ENCODE measurements around the gene GPSM3. TPM values are rescaled to one million over a fixed set of nuclear protein-coding genes. Genes with fewer than 3 reads are reported as not detected.

Gene GPSM3, protein sequence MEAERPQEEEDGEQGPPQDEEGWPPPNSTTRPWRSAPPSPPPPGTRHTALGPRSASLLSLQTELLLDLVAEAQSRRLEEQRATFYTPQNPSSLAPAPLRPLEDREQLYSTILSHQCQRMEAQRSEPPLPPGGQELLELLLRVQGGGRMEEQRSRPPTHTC
- total RNA-seq = 7.8 and 14.1 TPM in 2 replicates

DNA sequence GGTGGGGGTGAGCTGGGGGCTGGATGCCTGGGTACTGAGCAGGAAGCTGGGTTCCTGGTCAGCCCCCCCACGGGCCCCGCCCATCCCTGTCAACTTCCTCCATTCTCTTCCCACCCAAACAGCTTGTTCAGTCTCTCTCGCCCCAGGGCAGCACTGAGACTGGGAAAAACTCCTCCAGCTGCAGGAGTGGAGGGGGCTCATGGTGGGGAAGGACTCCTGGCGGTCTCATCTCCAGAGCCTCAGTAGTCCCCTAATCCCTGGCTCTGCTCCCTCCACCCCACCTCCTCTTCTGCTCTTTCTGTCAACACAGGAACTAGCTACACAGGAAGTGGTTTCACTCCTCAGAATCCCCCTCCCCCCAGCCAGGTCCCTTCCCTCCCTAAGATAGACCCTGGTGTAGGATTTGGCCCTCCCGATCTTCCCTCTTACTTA lies at the start of gene GPSM3:
Gene GPSM3, minus strand, starts transcription at position 36 of the 432 bp plus-strand sequence. CDS start 130 bp downstream, outside the sequence.

DNA sequence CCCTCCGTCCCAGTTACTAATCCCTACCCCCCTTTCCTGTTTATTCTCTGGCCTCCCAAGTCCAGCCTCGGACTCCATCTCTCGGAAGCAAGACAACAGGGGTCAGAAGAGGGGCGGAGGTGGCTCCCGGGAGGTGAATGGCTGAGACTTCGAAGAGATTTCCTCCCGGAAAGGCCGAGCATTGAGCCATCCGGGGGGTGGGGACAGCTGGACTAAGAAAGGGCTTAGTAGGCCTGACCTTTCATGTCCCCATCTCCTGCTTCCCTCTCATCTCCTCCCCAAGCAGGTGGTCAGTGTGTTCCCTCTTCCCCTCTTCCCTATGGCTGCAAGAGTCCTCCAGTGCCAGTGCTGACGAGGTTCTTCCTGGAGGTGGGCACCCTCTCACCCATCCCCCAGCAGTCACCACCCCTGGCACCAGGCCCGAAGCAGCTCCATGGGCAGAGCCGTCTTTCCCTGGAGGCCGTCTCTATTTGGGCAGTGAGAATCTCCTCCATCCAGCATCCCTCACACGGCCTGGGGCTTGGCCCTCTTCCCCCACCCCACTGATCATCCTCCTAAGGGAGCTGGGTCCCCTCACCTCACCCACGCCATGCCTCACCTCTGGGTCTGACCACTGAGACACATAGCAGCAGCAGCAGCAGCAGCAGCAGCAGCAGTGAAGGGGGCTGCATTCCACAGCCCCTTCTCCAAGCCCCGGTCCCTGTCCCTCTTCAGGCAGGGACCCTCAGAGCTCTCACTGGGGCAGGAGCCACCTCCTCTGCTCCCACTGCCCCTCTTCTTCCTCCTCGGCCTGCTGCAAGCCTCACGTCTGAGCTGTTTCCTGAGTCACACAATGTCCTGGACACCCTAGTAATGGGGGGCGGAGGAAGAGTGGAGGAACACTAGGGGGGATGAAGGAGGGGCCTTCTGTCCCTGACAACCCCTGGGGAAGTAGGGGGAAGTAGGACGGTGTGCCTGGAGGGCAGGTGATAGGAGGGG lies 31.1 kb upstream of the GPSM3 start, which contains the start of gene NOTCH4:
Gene NOTCH4, minus strand, starts transcription at position 810 of the 978 bp plus-strand sequence. Its CDS starts 139 bp downstream, at position 671.

DNA sequence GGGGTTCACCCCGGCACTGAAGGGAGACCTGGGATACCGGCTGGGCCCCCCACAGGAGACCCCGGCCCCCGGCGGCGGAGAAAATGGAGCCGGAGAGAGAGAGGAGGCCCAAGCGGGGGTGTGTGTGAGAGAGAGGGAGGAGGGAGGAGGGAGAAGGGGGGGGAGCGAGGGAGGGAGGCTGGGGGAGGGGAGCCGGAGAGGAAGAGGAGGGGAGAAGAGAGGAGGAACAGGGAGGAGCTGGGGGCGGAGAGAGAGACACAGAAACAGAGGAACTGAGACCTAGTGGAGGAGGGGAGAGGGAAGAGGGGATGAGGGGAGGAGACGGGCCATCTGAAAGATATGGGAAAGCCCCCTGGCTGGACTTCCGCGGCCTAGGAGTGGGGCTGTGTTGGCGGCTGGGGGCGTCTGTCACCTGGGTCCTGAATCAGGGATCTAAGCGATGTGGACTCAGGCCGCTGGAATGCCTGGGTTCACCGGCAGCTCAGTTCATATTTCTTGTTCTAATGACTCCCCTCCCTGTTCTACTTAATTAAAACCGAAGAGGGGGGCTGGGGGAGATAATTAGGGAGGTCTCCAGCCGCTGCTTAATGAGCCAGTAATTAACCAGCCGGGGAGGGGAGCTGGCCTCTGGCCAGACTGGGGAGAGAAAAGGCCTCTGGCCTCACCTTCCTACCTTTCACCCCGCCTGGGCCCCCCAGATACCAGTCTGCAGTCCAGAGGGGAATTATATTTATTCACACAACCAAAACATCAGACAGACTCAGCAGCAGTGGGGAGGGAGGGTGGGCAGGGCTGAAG lies 2.2 kb downstream of the GPSM3 start, which contains the start of gene PBX2:
Gene PBX2, minus strand, starts transcription at position 149 of the 798 bp plus-strand sequence. CDS start 287 bp downstream, outside the sequence.

DNA sequence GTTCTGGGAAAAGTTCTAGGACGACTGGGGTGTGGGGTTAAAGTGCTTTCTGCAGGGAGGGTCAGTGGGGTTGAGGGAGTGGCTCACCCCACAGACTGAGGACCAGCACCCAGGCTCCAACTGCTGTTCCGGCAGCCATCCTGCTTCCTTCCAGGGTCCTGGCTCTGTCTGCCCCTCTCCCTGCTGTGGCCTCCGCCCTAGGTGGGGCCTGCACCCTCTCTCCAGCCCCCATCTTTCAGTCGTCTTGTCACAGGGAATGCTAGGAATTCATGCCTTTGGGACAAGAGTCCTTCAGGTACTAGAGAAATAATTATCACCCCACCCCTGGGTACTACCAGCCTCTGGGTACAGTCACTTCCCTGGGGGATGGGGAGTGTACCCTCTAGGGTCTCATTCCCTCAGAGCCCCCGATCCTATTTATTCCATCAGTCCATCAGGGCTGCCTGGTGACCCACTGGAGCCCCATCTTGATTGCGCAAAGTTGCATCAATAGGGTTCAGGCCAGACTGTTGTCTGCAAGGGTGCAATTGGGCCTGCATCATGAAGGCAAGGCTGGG lies 8.3 kb downstream of the GPSM3 start, which contains the start of gene AGER:
Gene AGER, minus strand, starts transcription at position 170 of the 557 bp plus-strand sequence. Its CDS starts 31 bp downstream, at position 139.

DNA sequence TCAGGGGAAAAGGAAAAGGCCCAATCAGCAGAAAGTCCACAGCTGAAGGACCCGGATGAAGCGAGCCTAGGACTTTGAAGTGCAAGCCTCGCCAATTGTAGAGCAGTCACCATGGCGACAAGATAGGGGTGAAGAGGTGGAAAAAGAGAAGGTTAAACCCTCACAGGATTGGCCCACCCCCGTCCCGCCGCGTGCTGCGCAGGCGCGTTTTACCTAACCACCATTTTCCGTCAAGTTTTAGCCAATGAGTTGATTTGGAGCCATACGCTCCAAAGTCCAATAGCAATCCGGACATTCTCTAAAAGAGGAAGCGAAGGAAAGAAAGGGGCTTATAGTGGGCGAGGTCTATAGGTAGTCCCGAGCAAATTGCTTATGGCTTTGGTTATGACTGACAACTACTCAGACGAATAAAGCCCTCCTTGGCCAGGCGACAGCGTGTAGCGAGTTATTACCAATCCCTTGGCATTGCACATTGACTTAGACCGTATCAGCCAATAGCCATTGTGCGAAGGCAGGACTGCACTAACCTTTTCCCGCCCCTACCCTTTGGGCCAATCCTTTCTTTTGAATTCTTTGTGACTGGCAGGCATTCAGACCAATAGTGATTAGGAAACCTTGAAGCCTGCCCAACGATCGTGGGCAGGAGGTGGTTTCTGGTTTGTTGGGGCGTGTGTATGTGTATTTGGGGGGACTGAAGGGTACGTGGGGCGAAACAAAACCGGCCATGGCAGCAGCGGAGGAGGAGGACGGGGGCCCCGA lies 14.5 kb downstream of the GPSM3 start, which contains the start of gene RNF5:
Gene RNF5, plus strand, starts transcription at position 618 of the 759 bp plus-strand sequence. Its CDS starts 107 bp downstream, at position 725.

DNA sequence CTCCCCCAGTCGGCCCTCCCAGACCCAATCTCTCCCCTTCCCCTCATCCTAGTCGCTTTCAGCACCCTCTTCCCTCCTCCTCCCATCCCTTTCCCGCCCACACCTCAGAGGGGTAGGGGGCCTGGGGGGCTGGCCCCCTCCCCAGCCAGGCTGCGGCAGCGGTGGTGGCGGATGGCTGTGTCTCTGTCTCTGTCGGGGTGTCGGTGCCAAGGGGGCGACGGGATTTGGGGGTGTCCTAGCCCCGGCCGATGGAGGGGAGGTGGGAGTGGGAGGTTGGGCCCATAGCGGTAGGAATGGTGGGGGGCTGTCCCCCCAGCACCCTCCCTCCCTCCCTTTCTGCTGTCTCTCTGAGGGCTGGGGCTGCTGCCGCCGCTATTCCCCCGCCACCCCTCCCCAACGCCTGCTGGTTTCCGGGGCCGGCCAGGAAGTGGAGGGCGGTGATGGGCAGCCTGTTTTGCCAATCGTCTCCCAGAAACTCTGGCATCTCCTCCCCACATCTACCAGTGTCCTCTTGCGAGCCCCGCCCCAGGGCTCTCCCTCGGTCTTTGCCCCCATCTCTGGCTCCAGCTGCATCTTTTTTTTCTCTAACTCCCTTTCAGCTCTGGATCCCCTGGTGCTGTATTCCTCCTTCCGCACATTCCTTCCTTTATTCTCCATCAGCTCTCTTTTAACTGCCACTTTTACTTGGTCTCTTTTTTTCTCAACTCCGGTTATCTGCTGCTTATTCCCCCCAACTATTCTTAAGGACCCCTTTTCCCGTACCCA lies 16.6 kb downstream of the GPSM3 start, which contains the start of gene AGPAT1:
Gene AGPAT1, minus strand, starts transcription at position 374 of the 765 bp plus-strand sequence. CDS start 4,588 bp downstream, outside the sequence.

DNA sequence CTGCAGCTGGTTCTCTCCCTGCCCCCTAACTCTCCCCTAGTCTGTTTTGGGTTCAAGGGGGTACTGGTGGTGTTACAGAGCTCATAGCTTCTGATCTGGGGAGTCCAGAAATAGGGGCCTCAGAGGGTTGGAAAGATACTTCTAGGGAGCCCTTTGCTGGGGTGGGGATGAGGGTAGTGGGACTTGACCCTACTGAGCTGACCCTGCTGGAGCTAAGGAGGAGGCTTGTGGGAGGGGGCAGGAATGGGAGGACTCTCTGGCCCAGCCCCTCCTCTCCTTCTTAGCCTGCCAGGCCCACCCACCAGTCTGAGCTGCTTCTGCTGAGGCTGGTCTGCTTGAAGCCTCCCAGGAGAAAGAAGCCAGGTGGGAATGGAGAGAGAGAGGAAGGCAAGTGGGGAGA lies 28.1 kb downstream of the GPSM3 start, which contains the start of gene EGFL8:
Gene EGFL8, plus strand, starts transcription at position 301 of the 400 bp plus-strand sequence. CDS start 1,571 bp downstream, outside the sequence.

DNA sequence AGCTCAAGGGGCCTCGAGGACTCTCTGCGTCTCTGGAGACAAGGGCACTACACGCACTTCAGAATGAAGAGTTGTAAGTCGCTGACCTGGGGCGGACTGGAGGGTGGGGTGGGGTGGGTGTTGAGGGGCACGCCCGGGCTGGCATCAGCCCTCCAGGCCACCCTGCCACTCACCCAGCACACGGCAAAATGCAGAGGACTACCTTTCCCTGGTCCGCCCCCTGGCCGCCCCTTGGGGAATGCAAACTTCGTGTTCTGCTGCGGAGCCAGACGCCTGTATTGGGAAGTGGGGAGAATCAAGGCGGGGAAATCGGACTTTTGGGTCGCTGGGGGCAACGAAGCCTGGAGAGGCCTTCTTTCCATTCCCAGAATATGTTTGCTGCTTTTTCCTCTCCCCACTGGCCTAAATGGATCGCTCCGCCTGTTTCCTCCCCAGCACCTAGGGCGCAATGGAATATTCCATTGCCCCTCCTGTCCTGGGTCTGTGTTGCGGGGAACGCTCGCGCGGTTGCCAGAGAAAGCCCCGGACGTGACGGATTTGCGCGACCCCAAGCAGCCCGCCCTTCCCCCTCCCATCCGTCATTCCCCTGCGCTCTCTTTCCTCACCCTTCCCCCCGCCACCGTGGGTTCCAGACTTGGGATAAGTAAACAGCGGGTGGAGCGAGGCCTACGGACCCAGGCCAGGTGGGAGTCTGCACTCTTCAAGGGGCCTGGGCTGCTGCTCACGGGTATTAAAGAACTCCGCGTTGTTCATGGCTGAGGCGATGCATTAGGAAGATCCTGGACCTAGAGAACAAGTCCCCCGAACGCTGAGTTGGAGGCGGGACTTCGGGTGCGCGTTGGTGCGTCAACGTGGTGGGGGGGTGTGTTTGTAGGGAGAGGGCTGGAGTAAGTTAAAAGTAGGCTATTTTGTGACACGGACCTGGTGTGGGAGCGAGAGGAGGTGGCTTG lies 38.6 kb downstream of the GPSM3 start, which contains the start of gene PPT2:
Gene PPT2, plus strand, starts transcription at position 578 of the 950 bp plus-strand sequence. CDS start 454 bp downstream, outside the sequence.

DNA sequence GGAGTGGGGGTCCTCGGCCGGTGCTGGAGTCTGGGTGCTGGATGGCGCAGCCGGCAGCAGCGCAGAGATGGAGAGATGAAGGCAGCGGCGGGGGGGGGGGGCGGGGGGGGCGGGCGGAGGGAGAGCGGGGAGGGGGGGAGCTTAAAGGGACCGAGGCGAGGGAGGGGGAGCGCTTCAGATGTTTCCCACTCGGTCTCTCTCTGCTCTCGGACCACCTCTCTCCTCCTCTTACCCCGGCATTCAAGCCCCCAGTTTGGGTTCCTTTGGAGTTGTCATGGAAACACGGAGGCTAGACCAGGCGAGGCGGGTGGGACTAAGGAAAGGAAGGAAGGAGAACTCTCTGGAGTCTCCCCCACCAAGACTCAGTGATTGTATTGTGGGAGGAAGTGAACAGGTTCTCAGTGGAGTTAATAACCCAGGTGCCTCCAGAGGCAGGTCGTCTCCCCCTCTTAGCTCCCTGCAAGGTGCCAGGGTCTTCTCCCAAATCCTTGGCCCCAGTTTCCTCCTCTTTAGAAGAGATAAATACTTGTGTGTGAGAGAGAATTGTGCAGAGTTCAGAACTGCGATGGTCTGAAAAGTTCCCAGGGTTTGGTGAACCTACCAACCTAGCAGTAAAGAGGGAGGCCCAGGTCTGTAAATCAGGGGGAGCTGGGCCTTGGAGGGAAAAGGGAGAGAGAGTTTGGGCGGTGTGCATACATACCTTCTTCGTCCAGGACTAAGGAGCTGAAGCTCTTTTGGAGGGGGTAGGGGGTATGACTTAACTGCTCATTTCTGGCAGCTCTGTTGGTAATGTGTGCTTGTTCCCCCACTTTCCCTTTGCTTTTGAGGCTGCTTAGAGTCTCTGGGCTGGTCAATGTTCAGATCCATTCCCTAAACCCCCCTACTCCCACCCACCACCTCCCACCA lies 40.3 kb downstream of the GPSM3 start, which contains the start of gene PRRT1:
Gene PRRT1, minus strand, starts transcription at position 77 of the 906 bp plus-strand sequence. CDS start 112 bp downstream, outside the sequence.

Other genes starting within 250 kb of the GPSM3 start
- gene CFB, start 246.5 kb downstream of the GPSM3 start, total RNA-seq = 0.33 and 3.7 TPM in 2 replicates
- 108 and 116 TPM in 2 replicates for gene NELFE, start 233.7 kb downstream of the GPSM3 start, total RNA-seq
- 42.3 and 43.2 TPM in 2 replicates for gene SKIC2, start 233.5 kb downstream of the GPSM3 start, total RNA-seq
- gene DXO, start 220.5 kb downstream of the GPSM3 start, total RNA-seq = 21.5 and 27.3 TPM in 2 replicates
- 2.1 and 6.1 TPM in 2 replicates for gene C4A, start 210.6 kb downstream of the GPSM3 start, total RNA-seq
- 0.49 and 11.0 TPM in 2 replicates for gene C4B, start 177.8 kb downstream of the GPSM3 start, total RNA-seq
- 0.25 TPM in 1 of 2 replicates, not detected in the other for gene CYP21A2, start 154.2 kb downstream of the GPSM3 start, total RNA-seq
- 0.16 and 0.51 TPM in 2 replicates for gene TNXB, start 83.3 kb downstream of the GPSM3 start, total RNA-seq
- 24.0 and 46.3 TPM in 2 replicates for gene ATF6B, start 64.4 kb downstream of the GPSM3 start, total RNA-seq
- gene FKBPL, start 62.4 kb downstream of the GPSM3 start, total RNA-seq = 3.0 and 5.1 TPM in 2 replicates
- gene PRRT1, start 40.7 kb downstream of the GPSM3 start, total RNA-seq = 0.76 TPM in 1 of 2 replicates, not detected in the other
- gene PPT2, start 38.5 kb downstream of the GPSM3 start, total RNA-seq = 23.1 and 37.3 TPM in 2 replicates
- 2.3 and 8.9 TPM in 2 replicates for gene EGFL8, start 28.0 kb downstream of the GPSM3 start, total RNA-seq
- gene AGPAT1, start 16.6 kb downstream of the GPSM3 start, total RNA-seq = 60.5 and 70.9 TPM in 2 replicates
- gene RNF5, start 14.2 kb downstream of the GPSM3 start, total RNA-seq = 61.1 and 63.1 TPM in 2 replicates
- gene AGER, start 8.4 kb downstream of the GPSM3 start, total RNA-seq = 2.1 and 3.4 TPM in 2 replicates
- gene PBX2, start 2.4 kb downstream of the GPSM3 start, total RNA-seq = 37.0 and 59.1 TPM in 2 replicates
- 1.1 TPM in 2 replicates for gene NOTCH4, start 31.4 kb upstream of the GPSM3 start, total RNA-seq
- not detected in 2 replicates for gene TSBP1, start 179.3 kb upstream of the GPSM3 start, total RNA-seq
- gene BTNL2, start 214.5 kb upstream of the GPSM3 start, total RNA-seq = not detected in 2 replicates
- not detected in 2 replicates for gene HLA-DRA, start 247.2 kb upstream of the GPSM3 start, total RNA-seq